Neural cell (in vitro differentiated cells): ENCODE measurements around the gene FBXO45. TPM values are rescaled to one million over a fixed set of nuclear protein-coding genes. Genes with fewer than 3 reads are reported as not detected.

Experiments used
- H2AFZ ChIP-seq: fragments of 200-600, 300-800 bp; sonication (generic), shearing (Covaris generic); 2 replicates; pipeline ENCODE4 v1.6.0; 2014; ENCODE audit warnings: low read depth, mild to moderate bottlenecking, antibody characterized with exemption, low read length, moderate library complexity
- H3F3A ChIP-seq: fragments of 200-600 bp; shearing (Covaris generic); 2 replicates; pipeline ENCODE4 v1.6.1; 2016; ENCODE audit warnings: mild to moderate bottlenecking, moderate library complexity, mixed read lengths, antibody characterized with exemption, low read length; ENCODE audit not compliant: insufficient read depth, poor library complexity, severe bottlenecking
- H3K27ac ChIP-seq: fragments of 200-600, 300-800 bp; sonication (generic), shearing (Covaris generic); 2 replicates; pipeline ENCODE4 v1.5.1; 2014; ENCODE audit warnings: mild to moderate bottlenecking, low read length, moderate library complexity
- H3K27me3 ChIP-seq: fragments of 300-800, 200-600 bp; sonication (generic), shearing (Covaris generic); 2 replicates; pipeline ENCODE4 v1.6.0; 2014; ENCODE audit warnings: mild to moderate bottlenecking, low read depth, low read length, moderate library complexity; ENCODE audit not compliant: insufficient read depth
- H3K36me3 ChIP-seq: fragments of 300-800, 200-600 bp; sonication (generic), shearing (Covaris generic); 2 replicates; pipeline ENCODE4 v1.5.1; 2014; ENCODE audit warnings: mild to moderate bottlenecking, antibody characterized with exemption, low read length, moderate library complexity; ENCODE audit not compliant: insufficient read depth
- H3K4me2 ChIP-seq: fragments of 300-800, 200-600 bp; sonication (generic), shearing (Covaris generic); 2 replicates; pipeline ENCODE4 v1.6.0; 2014; ENCODE audit warnings: mild to moderate bottlenecking, low read length
- H3K4me3 ChIP-seq: fragments of 300-800, 200-600 bp; sonication (generic), shearing (Covaris generic); 2 replicates; pipeline ENCODE4 v1.5.1; 2014; ENCODE audit warnings: mild to moderate bottlenecking, low read length, moderate library complexity
- H3K79me2 ChIP-seq: fragments of 200-600 bp; shearing (Covaris generic); replicated peaks from 2 replicates; pipeline ENCODE4 v1.6.0; 2014; ENCODE audit warnings: mild to moderate bottlenecking, low read length, moderate library complexity; ENCODE audit not compliant: insufficient read depth
- H3K9ac ChIP-seq: fragments of 300-800, 200-600 bp; sonication (generic), shearing (Covaris generic); 2 replicates; pipeline ENCODE4 v1.6.1; 2016; ENCODE audit warnings: mild to moderate bottlenecking, low read length, mixed read lengths
- H3K9me2 ChIP-seq: fragments of 200-600 bp; shearing (Covaris generic); 2 replicates; pipeline ENCODE4 v1.6.1; 2016; ENCODE audit warnings: mild to moderate bottlenecking, low read length, mixed read lengths; ENCODE audit not compliant: insufficient read depth
- H3K9me3 ChIP-seq: fragments of 200-600, 300-800 bp; sonication (generic), shearing (Covaris generic); 2 replicates; pipeline ENCODE4 v1.6.1; 2016; ENCODE audit warnings: mild to moderate bottlenecking, mixed run types, low read length, moderate library complexity, mixed read lengths
- H4K20me1 ChIP-seq: fragments of 200-600 bp; shearing (Covaris generic); 2 replicates; pipeline ENCODE4 v1.6.1; 2016; ENCODE audit warnings: mild to moderate bottlenecking, mixed run types; ENCODE audit not compliant: insufficient read depth
- CTCF ChIP-seq: fragments of 450-650 bp; IDR thresholded peaks from 2 replicates; pipeline ENCODE4 v1.5.1; 2014; ENCODE audit warnings: antibody characterized with exemption, mild to moderate bottlenecking, moderate library complexity; ENCODE audit not compliant: poor library complexity, severe bottlenecking
- EP300 ChIP-seq: fragments of 450-650 bp; conservative IDR thresholded peaks from 2 replicates; pipeline ENCODE4 v1.6.1; 2014; ENCODE audit warnings: antibody characterized with exemption, mild to moderate bottlenecking, moderate library complexity; ENCODE audit not compliant: poor library complexity, severe bottlenecking
- EZH2 ChIP-seq: fragments of 200-600, 300-800 bp; shearing (Covaris generic), sonication (generic); IDR thresholded peaks from 2 replicates; pipeline ENCODE4 v1.6.1; 2014; ENCODE audit warnings: antibody characterized with exemption, low read length, borderline replicate concordance, mild to moderate bottlenecking; ENCODE audit not compliant: insufficient read depth, poor library complexity, severe bottlenecking
- MXI1 ChIP-seq: fragments of 450-650 bp; conservative IDR thresholded peaks from 2 replicates; pipeline ENCODE4 v1.6.1; 2014; ENCODE audit warnings: antibody characterized with exemption, mild to moderate bottlenecking; ENCODE audit not compliant: poor library complexity, severe bottlenecking
- POLR2AphosphoS5 ChIP-seq: IDR thresholded peaks from 2 replicates; pipeline ENCODE4 v1.6.1; 2012
- RAD21 ChIP-seq: fragments of 450-650 bp; conservative IDR thresholded peaks from 2 replicates; pipeline ENCODE4 v1.6.1; 2014; ENCODE audit warnings: antibody characterized with exemption, mild to moderate bottlenecking, moderate library complexity
- SMC3 ChIP-seq: fragments of 450-650 bp; conservative IDR thresholded peaks from 2 replicates; pipeline ENCODE4 v1.6.1; 2014; ENCODE audit warnings: antibody characterized with exemption, mild to moderate bottlenecking, moderate library complexity; ENCODE audit not compliant: poor library complexity
- TAF1 ChIP-seq: IDR thresholded peaks from 2 replicates; pipeline ENCODE4 v1.6.1; 2012; ENCODE audit warnings: low read depth
- polyA plus RNA-seq: library from polyadenylated mRNA; depleted of rRNA; stranded (reverse); fragments of >200 nt; gene quantifications from 2 replicates; pipeline ENCODE4 v1.2.3, GENCODE V29; 2014
- TF ChIP-seq, protein P1 (sequence below): IDR thresholded peaks from 2 replicates; pipeline ENCODE4 v1.6.1; 2012; ENCODE audit warnings: borderline replicate concordance

The FBXO45 gene
- polyA plus RNA-seq, 1 donor from 2014 or later = 35.3 TPM

DNA sequence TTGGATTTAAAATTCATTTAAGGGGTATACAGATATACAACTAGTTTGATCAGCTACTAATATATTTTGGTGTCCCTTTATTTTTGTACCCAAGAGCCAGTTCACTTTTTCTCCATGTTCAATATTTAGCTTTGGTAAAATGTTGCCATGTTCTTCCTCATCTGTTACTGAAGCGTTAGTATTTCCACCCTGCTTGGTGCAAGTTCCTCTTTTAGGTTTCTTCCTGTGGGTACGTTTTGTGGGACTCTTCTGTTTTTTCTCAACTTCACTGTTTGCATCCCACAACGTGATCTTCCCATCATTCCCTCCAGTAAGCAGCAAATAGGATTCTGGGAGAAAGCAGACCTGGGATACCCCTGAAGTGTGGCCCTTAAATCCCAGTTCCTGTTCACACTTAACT is 14.3 kb upstream of the FBXO45 start:
- no peaks in the 10 kb centered on the region for H3K27me3 ChIP-seq
- no peaks in the 10 kb centered on the region for H3K9me2 ChIP-seq
- no peak overlapping the region for H3K27ac ChIP-seq
- H3K79me2 ChIP-seq = no peaks in the 10 kb centered on the region
- H3K9me3 ChIP-seq = peaks cover 3% of the 10 kb centered on the region
- no peak overlapping the region for H2AFZ ChIP-seq
- H3K4me2 ChIP-seq = no peak overlapping the region
- H3K9ac ChIP-seq = no peak overlapping the region
- H3F3A ChIP-seq = no peaks in the 10 kb centered on the region
- no peaks in the 10 kb centered on the region for H3K36me3 ChIP-seq
- TF ChIP-seq SMC3 (no peak), EP300 (no peak), TAF1 (no peak), CTCF (no peak), EZH2 (no peak), MXI1 (no peak), RAD21 (no peak), POLR2AphosphoS5 (no peak)
- TF ChIP-seq, protein P1, sequence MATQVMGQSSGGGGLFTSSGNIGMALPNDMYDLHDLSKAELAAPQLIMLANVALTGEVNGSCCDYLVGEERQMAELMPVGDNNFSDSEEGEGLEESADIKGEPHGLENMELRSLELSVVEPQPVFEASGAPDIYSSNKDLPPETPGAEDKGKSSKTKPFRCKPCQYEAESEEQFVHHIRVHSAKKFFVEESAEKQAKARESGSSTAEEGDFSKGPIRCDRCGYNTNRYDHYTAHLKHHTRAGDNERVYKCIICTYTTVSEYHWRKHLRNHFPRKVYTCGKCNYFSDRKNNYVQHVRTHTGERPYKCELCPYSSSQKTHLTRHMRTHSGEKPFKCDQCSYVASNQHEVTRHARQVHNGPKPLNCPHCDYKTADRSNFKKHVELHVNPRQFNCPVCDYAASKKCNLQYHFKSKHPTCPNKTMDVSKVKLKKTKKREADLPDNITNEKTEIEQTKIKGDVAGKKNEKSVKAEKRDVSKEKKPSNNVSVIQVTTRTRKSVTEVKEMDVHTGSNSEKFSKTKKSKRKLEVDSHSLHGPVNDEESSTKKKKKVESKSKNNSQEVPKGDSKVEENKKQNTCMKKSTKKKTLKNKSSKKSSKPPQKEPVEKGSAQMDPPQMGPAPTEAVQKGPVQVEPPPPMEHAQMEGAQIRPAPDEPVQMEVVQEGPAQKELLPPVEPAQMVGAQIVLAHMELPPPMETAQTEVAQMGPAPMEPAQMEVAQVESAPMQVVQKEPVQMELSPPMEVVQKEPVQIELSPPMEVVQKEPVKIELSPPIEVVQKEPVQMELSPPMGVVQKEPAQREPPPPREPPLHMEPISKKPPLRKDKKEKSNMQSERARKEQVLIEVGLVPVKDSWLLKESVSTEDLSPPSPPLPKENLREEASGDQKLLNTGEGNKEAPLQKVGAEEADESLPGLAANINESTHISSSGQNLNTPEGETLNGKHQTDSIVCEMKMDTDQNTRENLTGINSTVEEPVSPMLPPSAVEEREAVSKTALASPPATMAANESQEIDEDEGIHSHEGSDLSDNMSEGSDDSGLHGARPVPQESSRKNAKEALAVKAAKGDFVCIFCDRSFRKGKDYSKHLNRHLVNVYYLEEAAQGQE = no peak
- no peak overlapping the region for H3K4me3 ChIP-seq
- H4K20me1 ChIP-seq = no peaks in the 10 kb centered on the region

DNA sequence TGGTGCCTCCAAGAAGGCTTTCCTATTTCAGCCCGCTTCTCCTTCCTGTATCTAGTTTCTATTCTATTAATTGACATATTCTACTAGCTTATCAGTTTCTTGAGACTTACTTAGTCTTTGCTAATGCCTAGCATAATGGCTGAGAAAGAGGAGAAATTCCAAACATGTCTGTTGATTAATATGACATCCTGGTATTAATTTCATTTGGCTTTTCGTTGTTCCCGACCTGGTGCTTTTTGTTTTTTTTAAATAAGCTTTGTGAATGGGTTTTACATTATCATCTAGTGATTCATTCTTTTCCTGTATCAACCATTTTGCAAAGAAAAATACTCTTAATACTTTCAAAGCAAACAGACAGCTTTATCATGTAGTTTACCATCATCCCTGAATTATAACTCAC is 13.2 kb upstream of the FBXO45 start:
- Histone ChIP-seq H3K4me2 (no peak overlapping the region), H3F3A (no peaks in the 10 kb centered on the region), H3K4me3 (no peak overlapping the region), H3K9me3 (no peaks in the 10 kb centered on the region), H3K79me2 (no peaks in the 10 kb centered on the region), H3K27me3 (no peaks in the 10 kb centered on the region), H3K9me2 (no peaks in the 10 kb centered on the region), H3K36me3 (no peaks in the 10 kb centered on the region), H3K9ac (no peak overlapping the region), H4K20me1 (no peaks in the 10 kb centered on the region), H3K27ac (no peak overlapping the region), H2AFZ (no peak overlapping the region)
- TF ChIP-seq EP300 (no peak), POLR2AphosphoS5 (no peak), MXI1 (no peak), TAF1 (no peak), RAD21 (no peak), CTCF (no peak), EZH2 (no peak), SMC3 (no peak)
- TF ChIP-seq, protein P1 = no peak
